Activated naive CD4-positive, alpha-beta T cell treated with anti-CD3 and anti-CD28 coated beads, Interleukin-2, amount 50 U/mL, for 72 hours (primary cell): ENCODE measurements around the gene C16orf96. TPM values are rescaled to one million over a fixed set of nuclear protein-coding genes. Genes with fewer than 3 reads are reported as not detected.

Experiments used
- ATAC-seq, 2 donors: fragments of 150-1000 bp; cut with Tn5 transposase; 2 replicates each; pipeline ENCODE4 v1.10.0; 2021; ENCODE audit warnings: mild to moderate bottlenecking in 2 of 2, moderate library complexity in 2 of 2
- DNase-seq, 2 donors: peaks; one replicate each; pipeline ENCODE4 v3.0.0; 2021 to 2022; ENCODE audit warnings: low spot score in 2 of 2
- H3K27ac Mint-ChIP-seq, 2 donors: one replicate each; pipeline ENCODE4 v1.8.0; 2022; ENCODE audit warnings: mild to moderate bottlenecking in 2 of 2, mixed read lengths in 2 of 2
- H3K36me3 Mint-ChIP-seq, 2 donors: one replicate each; pipeline ENCODE4 v1.8.0; 2022; ENCODE audit warnings: mixed read lengths in 2 of 2
- H3K9me3 Mint-ChIP-seq, 2 donors: one replicate each; pipeline ENCODE4 v1.8.0; 2022; ENCODE audit warnings: mixed read lengths in 2 of 2
- total RNA-seq, 2 donors: library from RNA; stranded (reverse); gene quantifications; one replicate each; pipeline ENCODE4 v1.2.3, GENCODE V29; 2022

C16orf96 gene
- total RNA-seq, 2 donors from 2014 or later, result 0.05 to 0.19 TPM

DNA sequence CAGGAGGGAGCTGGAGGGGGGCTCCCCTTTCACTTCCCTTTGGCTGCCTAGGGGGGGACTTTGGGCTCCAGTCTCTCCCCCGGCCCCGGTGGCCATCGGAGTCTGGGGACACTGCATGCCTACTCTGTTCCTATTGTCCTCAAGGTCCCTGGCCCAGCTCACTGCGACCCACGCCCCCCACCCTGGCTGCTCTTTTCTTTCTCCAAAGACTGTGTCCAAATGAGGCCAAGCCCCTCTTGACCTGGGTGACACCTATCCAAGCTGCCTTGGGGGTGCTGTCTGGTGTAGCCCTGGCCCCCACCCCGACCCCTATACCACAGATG is 45.7 kb downstream of the C16orf96 start:
- no peak for ATAC-seq

DNA sequence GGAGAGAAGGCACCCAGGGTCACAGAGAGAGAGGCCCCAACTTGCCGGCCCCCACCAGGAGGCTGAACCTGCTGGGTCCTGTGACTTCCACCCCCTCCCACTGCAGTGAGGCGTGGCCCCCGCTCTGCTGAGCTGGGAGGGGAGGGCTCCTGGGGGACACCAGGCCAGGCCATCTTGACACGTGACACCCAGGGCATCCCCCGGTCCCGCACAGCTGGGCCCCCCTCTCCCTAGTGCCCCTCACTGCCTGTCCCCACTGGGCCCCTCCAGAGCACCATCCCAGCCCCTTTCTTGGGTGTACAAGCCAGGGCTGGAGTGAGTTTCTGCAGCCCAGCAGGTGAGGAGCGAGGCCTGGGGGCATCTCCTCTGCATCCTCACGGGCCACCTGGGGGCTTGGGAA is 46.2 kb downstream of the C16orf96 start:
- no peak overlapping the region for H3K27ac Mint-ChIP-seq
- H3K36me3 Mint-ChIP-seq, result no peaks in the 10 kb centered on the region
- DNase-seq (no peak), ATAC-seq (peak in 1 of 2 donors; percentile 11)
- no peaks in the 10 kb centered on the region for H3K9me3 Mint-ChIP-seq

More for the DNA sequence above, 45.7 kb downstream of the C16orf96 start:
- DNase-seq, result no peak
- no peaks in the 10 kb centered on the region for H3K9me3 Mint-ChIP-seq
- H3K27ac Mint-ChIP-seq, result no peak overlapping the region
- H3K36me3 Mint-ChIP-seq, result no peaks in the 10 kb centered on the region

DNA sequence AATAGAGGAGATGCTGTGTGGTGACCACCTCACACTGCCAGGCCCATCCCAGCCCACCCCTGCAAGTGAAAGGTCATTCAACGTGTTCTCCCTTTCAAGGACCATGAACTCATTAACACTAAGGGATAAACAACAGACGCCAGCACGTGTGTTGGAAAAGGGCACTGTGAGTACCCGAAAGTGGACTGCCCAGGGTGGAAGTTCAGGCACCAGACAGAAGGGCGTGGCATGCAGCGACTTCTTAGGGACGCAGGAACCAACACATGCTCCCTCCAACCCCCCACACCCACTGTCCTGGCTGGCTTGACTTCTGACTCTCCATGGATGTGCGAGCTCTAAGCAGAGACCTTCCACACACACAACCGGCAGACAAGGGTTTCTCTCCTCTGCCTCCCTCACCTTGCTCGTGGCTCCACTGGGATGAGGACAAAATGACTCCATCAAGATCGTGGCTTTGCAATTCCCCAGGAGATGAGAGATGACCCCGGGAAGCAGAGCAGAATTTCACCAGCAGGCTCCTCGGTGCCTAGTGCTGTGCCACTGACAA is 47.6 kb downstream of the C16orf96 start:
- Mint-ChIP-seq H3K9me3 (no peaks in the 10 kb centered on the region), H3K36me3 (no peaks in the 10 kb centered on the region), H3K27ac (no peak overlapping the region)
- ATAC-seq (no peak), DNase-seq (no peak)

DNA sequence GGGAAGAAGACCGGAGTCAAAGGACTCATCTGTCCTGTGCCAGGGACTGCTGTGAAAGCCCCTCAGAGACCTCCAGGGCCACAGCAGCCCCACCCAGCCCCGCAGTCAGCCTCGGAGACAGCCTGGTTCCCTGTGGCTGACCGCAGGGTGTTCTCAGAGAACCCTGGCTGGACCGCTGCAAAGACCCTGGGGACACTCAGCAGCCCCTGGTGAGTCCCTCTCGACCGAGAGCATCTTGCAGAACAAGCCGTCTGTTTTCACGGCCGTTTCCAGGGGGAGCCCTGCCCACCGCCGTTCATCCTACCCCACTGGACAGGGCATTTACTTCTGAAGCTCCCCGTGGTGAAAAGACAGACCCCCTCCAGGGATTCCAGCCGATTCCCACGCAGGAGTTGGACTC is 48.3 kb downstream of the C16orf96 start:
- DNase-seq, result no peak
- Mint-ChIP-seq H3K27ac (no peak overlapping the region), H3K9me3 (no peaks in the 10 kb centered on the region), H3K36me3 (no peaks in the 10 kb centered on the region)
- no peak for ATAC-seq

DNA sequence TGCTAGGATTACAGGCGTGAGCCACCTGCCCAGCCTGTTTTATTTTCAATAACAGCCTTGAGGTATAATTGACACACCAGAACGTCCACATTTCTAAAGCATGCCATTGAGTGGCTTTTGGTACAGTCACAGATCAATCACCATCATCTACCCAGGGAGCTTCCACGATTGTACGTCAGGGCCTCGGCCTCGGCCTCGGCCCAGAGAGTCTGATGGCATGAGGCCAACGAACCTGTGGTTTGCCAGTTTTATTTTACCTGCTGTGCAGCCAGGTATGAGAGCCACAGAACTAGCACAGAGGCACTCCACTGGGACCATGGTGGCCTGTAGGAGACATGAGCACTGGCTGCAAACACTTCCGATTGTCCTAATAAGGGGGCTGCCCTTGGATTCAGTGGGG is 50.2 kb downstream of the C16orf96 start:
- Mint-ChIP-seq H3K36me3 (no peaks in the 10 kb centered on the region), H3K9me3 (no peaks in the 10 kb centered on the region), H3K27ac (no peak overlapping the region)
- no peak for ATAC-seq
- DNase-seq, result no peak

DNA sequence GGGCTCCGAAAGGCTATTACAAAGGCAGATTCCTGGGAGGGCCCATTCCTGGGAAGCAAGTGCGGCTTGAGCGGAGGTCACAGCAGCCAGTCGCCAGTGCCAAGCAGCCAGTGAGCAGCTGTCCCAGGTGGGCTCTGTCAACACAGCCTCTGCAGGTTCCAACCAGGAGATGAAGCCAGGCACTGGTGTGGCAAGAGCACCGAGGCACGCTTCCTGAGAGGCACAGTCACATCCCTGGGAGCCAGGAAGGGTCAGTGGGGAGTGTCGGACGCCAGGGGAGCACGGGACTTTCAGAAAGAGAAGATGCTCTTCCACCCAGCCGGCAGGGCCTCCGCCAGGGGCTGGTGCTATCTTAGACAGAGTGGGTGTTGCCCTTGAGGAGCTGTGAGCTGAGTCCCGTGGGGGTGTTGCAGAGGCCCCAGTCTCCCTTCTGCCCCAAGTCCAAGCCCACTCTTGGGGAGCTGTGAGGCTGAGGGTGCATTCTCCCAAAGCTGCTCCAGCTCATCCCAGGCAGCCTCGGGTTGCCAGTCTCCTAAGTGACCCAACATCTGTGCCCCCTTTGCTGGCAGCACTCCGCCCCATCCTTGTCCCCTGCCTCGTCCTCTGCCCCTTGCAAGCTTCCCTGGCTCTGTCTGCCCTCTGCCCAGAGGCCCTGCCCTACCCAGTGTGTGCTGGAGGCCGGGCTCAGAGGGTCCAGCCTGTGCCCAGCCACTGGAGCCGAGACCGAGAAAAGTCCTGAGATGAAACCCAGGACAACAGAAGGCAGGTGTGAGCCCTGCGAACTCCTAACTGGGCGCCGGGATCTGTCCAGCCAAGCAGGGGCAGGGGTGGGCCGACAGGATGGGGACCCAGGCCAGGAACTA is 51.9 kb downstream of the C16orf96 start:
- H3K36me3 Mint-ChIP-seq, result no peaks in the 10 kb centered on the region

DNA sequence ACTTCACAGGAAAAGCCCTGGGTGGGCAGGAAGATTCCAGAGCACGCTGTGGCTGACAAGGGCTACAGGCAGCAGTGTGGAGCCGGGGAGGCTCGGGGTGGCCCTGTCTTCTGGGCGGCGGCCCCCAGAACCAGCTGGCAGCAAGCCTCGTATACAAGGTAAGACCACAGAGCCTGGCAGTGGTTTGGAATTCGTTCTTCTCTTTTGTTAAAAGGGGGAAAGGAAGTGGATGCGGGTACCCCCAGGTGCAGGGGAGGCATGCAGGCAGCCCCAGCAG is 52.5 kb downstream of the C16orf96 start:
- Mint-ChIP-seq H3K27ac (no peak overlapping the region), H3K36me3 (no peaks in the 10 kb centered on the region), H3K9me3 (no peaks in the 10 kb centered on the region)
- DNase-seq, result no peak
- ATAC-seq, result no peak

More for the DNA sequence above, 51.9 kb downstream of the C16orf96 start:
- no peak for ATAC-seq
- no peak for DNase-seq
- Mint-ChIP-seq H3K9me3 (no peaks in the 10 kb centered on the region), H3K27ac (no peak overlapping the region)

DNA sequence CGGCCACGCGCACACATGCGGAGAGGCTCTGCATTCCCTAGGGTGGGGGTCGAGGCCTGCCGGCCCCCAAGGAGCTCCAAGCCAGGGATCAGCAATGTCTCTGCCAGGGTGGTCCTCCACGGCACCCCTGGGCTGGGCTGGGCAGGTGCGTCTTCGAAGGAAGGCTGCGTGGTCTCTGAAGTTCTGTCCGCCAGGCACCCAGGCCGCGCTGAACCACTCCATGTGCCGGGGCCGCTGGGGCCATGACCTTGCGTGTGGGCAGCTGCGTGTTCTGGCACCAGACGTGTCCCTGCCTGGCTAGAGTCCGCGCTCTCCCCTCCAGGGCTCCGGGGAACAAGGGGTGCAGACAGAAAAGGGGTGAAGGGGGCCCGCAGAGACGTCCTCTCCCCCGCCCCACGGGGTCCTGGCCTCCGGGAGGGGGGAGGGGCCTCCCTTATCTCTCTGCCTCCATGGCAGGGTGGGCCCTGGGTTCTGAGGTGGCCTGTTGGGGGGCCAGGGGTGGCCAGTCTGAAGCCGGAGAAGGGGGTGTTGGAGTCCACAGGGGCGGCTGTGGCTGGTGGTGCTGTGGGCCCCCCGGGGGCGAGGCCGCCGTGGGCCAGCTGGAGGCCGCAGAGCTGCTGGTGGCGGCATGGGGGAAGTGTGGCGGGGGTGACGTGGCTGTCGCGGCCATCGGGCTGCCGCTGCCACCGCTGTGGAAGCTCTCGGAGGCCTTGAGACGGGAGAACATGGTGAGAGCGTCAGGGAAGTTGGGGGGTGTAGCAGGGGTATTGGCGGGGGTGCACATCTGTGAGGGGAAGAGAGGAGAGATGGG is 53.3 kb downstream of the C16orf96 start:
- no peak for DNase-seq
- Mint-ChIP-seq H3K9me3 (no peaks in the 10 kb centered on the region), H3K36me3 (no peaks in the 10 kb centered on the region), H3K27ac (no peak overlapping the region)
- no peak for ATAC-seq

DNA sequence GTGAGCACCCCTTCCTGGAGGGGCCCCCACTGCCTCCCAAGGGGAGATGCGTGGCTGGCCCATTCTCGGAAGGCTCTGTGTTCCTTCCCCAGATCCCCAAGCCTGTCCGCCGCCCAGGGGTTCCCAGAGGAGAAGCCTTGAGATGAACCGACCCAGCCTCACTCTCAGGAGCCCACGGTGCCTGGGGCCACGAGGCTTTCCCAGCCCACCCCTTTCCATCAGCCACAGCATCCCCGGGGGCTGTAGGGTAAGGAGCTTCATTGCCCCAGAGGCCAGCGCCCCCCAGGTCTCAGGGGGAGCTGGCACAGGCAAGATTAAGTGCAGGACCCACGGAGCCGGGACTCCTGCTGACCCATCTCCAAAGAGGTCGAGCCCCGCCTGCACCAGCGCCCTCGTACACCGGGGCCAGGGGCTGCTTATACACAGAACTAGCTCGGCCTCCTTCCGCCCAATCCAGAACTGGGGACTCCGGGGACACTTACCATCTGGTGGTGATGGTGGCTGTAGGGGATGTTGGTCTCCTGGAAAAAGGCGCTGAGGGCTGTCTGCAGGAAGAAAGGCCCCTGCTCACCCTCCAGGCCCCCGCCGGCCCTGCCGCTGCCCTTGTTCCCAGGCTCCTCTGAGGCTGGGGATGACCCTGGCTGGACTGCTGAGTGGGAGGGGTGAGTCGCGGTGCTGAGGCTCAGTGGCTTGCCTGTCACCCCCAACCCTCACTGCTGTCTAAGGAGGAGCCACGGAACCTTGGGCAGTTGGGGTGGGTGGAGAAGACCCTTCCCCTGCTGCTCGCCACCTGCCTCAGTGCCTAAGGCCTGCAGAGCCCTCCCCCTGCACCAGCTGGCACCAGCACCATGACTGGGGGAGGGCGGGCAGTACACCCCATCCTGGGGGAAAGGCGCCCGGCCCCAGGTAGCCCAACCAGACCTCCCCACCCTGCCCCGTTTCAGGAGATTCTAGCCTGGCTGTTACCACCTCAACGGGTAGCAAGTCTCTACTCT is 54.2 kb downstream of the C16orf96 start:
- DNase-seq (no peak), ATAC-seq (no peak)
- Mint-ChIP-seq H3K9me3 (no peaks in the 10 kb centered on the region), H3K27ac (no peak overlapping the region), H3K36me3 (peaks cover 0 to 5% of the 10 kb centered on the region in 2 donors)

DNA sequence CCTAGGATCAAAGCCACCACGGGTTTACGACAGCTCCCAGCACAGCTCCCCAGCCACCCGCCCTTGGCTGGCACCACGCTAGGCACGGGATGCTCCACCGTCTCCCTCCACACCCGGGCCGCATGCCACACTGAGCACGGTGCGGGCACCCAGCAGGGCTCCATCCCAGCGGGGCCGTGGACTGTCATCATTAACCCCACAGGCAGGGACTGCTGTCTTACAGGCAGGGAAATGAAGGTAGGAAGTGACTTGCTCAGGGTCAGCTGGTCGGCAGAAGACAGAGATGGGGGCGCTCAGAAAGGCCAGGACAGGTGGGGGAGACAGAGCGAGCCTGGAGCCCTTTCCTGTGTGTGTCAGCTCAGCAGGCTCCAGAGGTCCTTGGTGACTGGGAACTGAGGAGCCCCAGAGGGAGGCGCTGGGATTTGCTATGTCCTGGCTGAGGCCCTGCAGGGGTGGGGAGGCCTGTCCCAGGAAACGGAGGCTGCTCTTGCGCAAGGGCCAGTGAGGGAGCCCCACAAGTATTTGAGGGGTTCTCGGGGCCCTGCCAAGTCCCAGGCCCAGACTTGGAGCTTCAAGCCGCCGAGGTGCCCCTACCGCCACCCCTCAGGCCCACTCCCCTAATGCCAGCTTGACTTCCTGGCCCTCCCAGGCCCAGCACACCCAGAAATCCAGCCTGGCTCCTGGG is 55.3 kb downstream of the C16orf96 start:
- H3K9me3 Mint-ChIP-seq, result no peaks in the 10 kb centered on the region
- peaks cover 0 to 5% of the 10 kb centered on the region in 2 donors for H3K36me3 Mint-ChIP-seq
- DNase-seq (no peak), ATAC-seq (no peak)
- peak overlapping the region in 1 of 2 donors; percentile 1 for H3K27ac Mint-ChIP-seq

DNA sequence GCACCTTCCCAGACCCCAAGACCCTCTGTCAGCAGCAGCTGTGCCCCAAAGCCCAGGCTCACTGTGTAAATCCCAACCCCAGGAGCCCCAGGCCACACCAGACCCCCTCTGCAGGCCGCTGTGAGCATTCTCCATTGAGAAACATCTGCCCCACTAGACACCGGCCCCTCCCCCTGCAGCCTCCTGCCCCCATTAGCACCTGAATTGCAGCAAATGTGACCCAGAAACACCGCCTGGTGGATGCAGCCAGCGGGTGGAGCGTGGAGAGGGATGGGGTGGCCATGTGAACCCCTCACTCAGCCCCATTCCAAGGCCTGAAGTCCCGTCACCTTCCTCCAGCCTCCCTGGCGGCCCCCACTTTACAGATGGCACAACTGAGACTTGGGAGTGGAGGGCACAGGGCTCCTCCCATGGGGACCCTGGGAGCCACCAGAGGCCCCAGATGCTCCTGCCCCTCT is 56.4 kb downstream of the C16orf96 start:
- Mint-ChIP-seq H3K36me3 (peaks cover 0 to 5% of the 10 kb centered on the region in 2 donors), H3K9me3 (no peaks in the 10 kb centered on the region), H3K27ac (no peak overlapping the region)
- DNase-seq, result no peak
- ATAC-seq, result no peak

DNA sequence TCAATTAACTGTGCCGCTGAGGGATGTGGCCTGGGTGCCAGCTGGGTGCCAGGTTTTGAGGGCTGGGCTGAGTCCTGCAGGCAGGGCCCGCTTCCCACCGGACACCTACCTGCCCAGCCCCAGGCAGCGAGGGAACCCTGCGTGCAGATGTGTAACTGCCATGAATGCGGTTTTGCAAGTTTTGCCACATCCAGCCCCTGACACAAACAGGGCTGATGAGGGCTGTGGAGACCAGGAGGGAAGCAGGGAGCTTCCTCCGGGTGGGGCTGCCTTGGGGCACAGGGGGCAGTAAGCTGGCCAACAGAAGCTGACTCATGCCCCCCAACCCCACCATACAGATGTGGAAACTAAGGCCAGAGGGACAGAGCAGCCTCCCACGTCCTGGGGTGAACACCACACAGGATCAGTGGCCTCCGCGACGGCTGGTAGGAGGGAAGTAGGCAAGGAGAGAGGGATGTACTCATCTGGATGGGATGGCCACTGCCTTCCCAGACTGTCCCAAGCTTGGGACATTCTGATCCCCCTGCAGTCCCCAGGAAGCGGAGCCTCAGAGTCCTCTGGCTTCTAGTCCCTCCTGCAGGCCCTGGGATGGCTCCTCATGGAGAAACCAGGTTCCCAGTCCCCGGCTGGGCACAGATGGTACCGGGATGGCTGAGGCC is 57.0 kb downstream of the C16orf96 start:
- peak overlapping the region in 1 of 2 donors; percentile 65 for H3K27ac Mint-ChIP-seq
- H3K36me3 Mint-ChIP-seq, result peaks cover 0 to 5% of the 10 kb centered on the region in 2 donors
- DNase-seq, result no peak
- ATAC-seq, result no peak
- H3K9me3 Mint-ChIP-seq, result no peaks in the 10 kb centered on the region

DNA sequence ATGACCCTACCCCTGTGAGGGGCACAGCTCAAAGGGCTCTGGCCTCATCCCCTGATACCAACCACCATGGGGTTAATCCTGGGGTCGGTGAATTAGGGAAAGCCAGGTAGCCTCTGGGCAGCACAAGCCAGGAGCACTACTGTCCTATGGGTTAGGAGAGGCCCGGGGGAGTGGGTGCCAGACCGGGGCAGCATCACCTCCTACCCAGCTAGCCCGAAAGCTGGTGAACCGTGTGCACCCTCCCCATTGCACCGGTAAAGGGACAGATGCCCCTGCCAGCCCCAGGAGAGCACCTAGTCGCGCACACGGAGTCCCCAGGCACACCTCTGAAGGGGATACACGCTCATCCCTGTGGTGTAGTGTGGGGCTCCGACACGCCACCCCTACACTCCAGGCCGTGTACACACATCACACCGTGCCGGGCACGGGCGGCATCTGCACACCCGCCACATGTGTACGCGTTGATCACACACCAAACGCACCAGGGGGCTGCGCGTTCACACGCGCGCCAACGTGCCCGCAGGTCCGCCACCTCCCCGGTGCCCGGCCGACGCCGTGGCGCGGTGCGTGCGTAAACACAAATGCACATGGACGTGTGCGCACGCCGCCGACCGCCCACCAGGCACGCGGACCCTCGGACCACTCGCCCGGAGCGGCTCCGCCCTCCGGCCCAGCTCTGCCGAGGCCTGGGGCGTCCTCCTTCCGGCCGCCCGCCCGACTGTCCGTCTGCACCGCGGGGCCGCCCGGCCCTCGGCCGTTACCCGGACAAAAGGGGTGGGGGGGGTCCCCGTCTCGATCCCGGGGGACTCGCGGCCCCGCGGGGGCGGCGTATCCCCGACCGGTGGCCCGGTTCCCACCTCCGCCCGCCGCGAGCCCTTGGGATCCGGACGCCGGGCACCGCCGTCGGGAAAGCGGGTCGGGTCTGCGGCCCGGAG is 57.8 kb downstream of the C16orf96 start:
- ATAC-seq (no peak), DNase-seq (peak in 1 of 2 donors; percentile 41)
- Mint-ChIP-seq H3K9me3 (no peaks in the 10 kb centered on the region), H3K36me3 (peaks cover 0 to 5% of the 10 kb centered on the region in 2 donors), H3K27ac (peak overlapping the region in 1 of 2 donors; percentile 92)

DNA sequence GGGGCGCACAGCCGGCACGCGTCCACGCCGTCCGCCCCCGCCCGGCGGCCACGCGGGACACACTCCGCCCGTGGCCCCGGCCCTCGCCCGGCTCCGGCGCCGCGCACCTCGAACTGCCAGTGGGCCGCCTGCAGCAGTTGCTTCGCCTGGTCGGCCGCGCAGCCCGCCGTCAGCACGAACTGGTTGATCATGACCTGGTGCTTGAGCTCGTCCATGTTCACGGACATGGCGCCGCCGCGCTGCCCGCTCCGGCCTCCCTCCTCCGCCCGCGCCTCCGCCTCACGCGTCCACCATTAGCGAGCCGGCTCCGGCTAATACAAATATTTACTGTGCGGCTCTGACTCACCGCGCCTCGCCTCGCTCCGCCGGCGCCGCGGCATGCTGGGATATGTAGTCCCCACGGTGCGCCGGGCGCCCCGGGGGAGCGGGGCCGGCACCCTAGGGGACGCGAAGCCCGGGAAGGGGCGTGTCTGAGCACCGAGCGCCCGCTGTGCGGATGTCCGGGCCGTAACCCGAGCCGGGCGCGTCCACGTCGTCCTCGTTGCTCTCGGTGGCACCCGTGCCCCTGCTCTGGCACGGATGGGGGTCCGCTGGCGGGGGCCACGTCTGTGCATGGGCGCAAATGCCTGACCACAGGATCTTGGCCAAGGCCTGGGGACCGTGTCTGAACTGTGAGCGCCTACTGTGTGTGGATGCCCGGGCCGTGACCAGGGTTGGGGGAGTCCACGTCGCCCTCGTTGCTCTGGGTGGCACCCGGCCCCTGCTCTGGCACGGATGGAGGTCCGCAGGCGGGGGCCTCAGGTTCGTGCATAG is 58.6 kb downstream of the C16orf96 start, which contains the start of gene UBALD1:
Gene UBALD1 (minus strand): TSS at position 318 of the 813 bp plus-strand sequence. CDS start 91 bp downstream, at position 227.
- H3K36me3 Mint-ChIP-seq, result peaks cover 0 to 5% of the 10 kb centered on the region in 2 donors
- no peaks in the 10 kb centered on the region for H3K9me3 Mint-ChIP-seq
- DNase-seq (peak; percentile 80 to 86), ATAC-seq (peak; percentile 51 to 71)
- peak within 1 kb of the TSS; percentile 92 to 99 for H3K27ac Mint-ChIP-seq
